Measurements from ENCODE around the gene RDX. TPM values are rescaled to one million over a fixed set of nuclear protein-coding genes. Genes with fewer than 3 reads are reported as not detected.
"Not testable (repeated sequence)": the region's sequence is repeated elsewhere in the genome, so short reads cannot be mapped to it uniquely, and the experiment has no call there.

The RDX gene
- total RNA-seq, 2 experiments from 2014 or later, result 53.9 to 61.7 TPM

DNA sequence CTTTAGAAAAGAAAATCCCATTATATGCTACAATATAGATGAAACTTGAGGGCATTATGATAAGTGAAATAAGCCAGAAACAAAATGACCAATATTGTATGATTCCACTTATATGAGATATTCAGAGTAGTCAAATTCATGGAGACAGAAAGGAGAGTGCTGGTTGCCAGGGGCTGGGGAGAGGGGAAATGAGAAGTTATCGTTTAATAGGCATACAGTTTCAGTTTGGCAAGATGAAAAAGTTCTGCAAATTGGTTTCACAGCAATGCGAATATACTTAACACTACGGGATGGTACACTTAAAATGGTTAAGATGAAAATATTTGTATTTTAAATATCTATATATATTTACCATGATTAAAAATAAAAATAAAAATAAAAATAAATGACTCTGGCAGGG lies 31.1 kb upstream of the RDX start:
- H3K36me3 Mint-ChIP-seq (ENCODE audit: low read depth), result peaks cover 18% of the 10 kb centered on the region
- no peaks in the 10 kb centered on the region for H3K27me3 Mint-ChIP-seq
- H3K9me3 Mint-ChIP-seq (ENCODE audit: low read depth), result peaks cover 10% of the 10 kb centered on the region
- CTCF ChIA-PET, result interaction anchor here (0.6 to 1.1 kb wide), 2 partner anchors 48 to 121 kb away, joined by 3 to 4 read pairs; no protein-coding TSS in a partner anchor
- peaks cover 24% of the 10 kb centered on the region for H3K4me1 Mint-ChIP-seq
- ATAC-seq (no peak), DNase-seq (no peak)
- intact Hi-C loops (cut with DNase I, micrococcal nuclease), result no loop called here
- peak overlapping the region; percentile 47 for H3K27ac Mint-ChIP-seq
- POLR2A ChIA-PET, result interaction anchor here (1.2 to 2.3 kb wide), 3 partner anchors 18 to 46 kb away, joined by 4 to 17 read pairs (median 4); no protein-coding TSS in a partner anchor
- peak overlapping the region; percentile 76 for H3K4me3 Mint-ChIP-seq

DNA sequence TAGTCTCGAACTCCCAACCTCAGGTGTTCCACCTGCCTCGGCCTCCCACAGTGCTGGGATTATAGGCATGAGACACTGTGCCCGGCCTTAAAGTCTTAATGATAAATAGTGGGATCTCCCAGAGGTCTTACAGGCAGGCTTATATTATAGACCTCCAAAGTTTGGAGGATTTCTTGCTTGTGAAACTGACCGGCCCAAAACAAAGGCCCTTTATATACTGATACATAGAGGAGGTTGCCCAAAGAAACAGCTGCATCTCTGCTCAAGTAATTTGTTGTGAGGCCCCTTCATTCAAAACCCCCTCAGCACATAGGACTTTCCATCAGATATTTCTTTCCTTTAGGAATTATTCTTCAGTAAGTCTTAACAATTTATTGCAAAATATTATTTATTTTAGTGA lies 27.4 kb upstream of the RDX start:
- DNase-seq, result no peak
- intact Hi-C loops (cut with DNase I, micrococcal nuclease), result no loop called here
- Mint-ChIP-seq H3K9me3 (ENCODE audit: low read depth) (peaks cover under 1% of the 10 kb centered on the region), H3K27me3 (peaks cover 4% of the 10 kb centered on the region), H3K4me1 (peaks cover 16% of the 10 kb centered on the region), H3K36me3 (ENCODE audit: low read depth) (peaks cover 2% of the 10 kb centered on the region), H3K27ac (no peak overlapping the region), H3K4me3 (no peak overlapping the region)
- ATAC-seq, result no peak
- ChIA-PET CTCF (interaction anchor here (0.7 kb wide), 1 partner anchor 21 kb away, joined by 3 read pairs; no protein-coding TSS in a partner anchor), POLR2A (no interaction called here)

DNA sequence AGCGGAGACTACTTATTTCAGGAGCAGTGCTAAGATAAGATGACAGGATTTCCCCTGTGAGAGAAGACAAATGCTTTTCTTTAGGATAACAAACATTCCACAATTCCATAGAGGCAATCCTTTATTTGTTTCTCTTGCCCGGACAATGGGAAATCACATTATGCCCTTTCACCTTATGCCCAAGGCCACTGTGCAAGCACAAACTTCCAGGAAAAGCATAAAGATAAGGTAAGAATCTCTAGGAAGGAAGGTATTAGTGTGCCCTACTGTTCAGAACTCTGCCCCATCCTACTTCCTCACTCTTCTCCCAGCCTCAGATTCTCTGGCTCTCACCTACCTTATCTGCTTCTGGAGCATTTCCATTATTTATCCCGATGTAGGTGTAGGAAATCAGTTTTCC lies 23.1 kb upstream of the RDX start:
- ChIA-PET POLR2A (interaction anchor here (0.5 to 0.7 kb wide), 2 partner anchors 57 to 77 kb away, joined by 4 to 5 read pairs; no protein-coding TSS in a partner anchor), CTCF (no interaction called here)
- H3K4me1 Mint-ChIP-seq, result no peaks in the 10 kb centered on the region
- intact Hi-C loops (cut with DNase I, micrococcal nuclease), result no loop called here
- H3K27ac Mint-ChIP-seq, result no peak overlapping the region
- ATAC-seq (no peak), DNase-seq (no peak)
- no peak overlapping the region for H3K4me3 Mint-ChIP-seq
- H3K27me3 Mint-ChIP-seq, result peaks cover 7% of the 10 kb centered on the region
- no peaks in the 10 kb centered on the region for H3K9me3 Mint-ChIP-seq (ENCODE audit: low read depth)
- no peaks in the 10 kb centered on the region for H3K36me3 Mint-ChIP-seq (ENCODE audit: low read depth)

DNA sequence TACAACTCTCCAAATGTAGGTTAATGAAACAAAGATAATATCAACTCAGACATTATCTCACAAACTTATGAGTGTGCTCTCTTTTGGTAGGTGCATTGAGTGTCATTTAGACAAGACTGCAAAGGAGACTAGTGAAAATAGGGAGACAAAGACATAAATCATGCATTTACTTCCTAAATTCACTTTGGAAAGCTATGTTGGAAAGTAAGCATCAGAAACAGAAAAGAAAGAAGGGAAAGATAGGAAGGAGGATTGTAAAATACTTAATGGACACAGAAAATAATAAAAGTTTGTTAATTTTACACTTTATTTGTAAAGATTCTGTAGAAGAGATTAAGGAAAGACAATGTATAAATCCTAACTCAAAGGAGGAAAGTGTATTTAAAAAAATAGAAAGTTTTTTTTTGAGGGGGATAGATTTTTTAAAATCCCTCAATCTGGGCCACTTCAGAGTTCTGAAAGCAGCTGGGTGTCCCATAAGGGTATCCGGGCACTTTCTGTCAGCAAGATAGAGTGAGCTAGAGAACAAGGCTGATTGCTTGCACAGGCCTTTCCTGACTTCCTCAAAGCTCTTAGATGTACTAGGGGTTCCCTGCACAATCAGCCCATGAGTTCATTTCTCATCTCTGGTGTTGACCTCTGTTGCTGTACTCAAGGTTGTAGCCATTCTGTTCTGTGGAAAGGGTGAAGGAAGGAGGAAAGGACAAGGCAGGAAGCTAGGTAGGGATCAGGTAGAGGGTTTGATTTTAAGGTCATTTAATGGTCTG lies 22.4 kb upstream of the RDX start:
- Mint-ChIP-seq H3K9me3 (ENCODE audit: low read depth) (no peaks in the 10 kb centered on the region), H3K36me3 (ENCODE audit: low read depth) (no peaks in the 10 kb centered on the region), H3K27ac (no peak overlapping the region), H3K4me3 (no peak overlapping the region), H3K27me3 (peaks cover 7% of the 10 kb centered on the region), H3K4me1 (no peaks in the 10 kb centered on the region)
- no peak for ATAC-seq
- ChIA-PET CTCF (interaction anchor here (0.6 to 0.7 kb wide), 2 partner anchors 364 to 377 kb away, joined by 3 read pairs; no protein-coding TSS in a partner anchor), POLR2A (no interaction called here)
- intact Hi-C loops (cut with DNase I, micrococcal nuclease), result no loop called here
- no peak for DNase-seq

DNA sequence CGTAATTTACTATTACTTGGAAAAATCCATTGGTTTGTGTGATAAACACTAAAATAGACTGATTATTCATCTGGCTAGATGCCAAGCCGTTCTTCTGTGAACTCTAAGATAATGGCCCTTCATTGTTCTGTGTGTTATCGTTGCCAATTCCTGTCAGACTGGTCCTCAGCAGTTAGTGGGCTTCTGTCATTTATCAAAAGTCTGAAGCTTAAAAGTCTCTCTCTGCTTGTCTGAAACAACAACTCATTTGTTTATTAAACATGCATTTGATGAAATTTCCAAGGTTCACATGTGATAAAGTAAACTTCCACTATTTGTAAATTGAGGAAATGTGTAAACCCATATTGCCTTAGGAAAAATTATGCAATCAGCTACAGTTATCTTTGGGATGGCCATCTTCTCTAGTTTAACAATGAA lies 21.1 kb upstream of the RDX start:
- Mint-ChIP-seq H3K4me1 (peaks cover under 1% of the 10 kb centered on the region), H3K4me3 (no peak overlapping the region), H3K36me3 (ENCODE audit: low read depth) (no peaks in the 10 kb centered on the region), H3K27ac (no peak overlapping the region), H3K9me3 (ENCODE audit: low read depth) (no peaks in the 10 kb centered on the region), H3K27me3 (peaks cover 7% of the 10 kb centered on the region)
- no peak for DNase-seq
- intact Hi-C loops (cut with DNase I, micrococcal nuclease), result no loop called here
- ChIA-PET POLR2A (no interaction called here), CTCF (no interaction called here)
- ATAC-seq, result no peak

DNA sequence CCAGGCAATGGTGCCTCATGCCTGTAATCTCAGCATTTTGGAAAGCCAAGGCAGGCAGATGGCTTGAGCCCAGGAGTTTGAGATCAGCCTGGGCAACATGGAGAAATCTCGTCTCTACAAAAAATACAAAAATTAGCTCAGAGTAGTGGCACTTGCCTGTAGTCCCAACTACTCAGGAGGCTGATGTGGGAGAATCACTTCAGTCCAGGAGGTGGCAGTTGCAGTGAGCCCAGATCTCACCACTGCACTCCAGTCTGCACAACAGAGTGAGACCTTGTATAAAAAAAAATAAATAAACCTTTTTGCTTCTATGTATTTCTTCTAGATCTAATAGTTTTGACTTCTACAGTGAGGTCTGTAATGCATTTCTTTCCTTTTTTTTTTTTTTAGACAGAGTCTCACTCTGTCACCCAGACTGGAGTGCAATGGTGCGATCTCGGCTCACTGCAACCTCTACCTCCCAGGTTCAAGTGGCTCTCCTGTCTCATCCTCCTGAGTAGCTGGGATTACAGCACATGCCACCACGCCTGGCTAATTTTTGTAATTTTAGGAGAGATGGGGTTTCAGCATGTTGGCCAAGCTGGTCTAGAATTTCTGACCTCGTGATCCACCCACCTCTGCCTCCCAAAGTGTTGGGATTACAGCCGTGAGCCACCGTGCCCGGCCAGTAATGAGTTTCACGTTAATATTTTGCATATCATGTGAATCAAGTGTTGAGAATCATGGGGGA lies 18.1 kb upstream of the RDX start:
- Mint-ChIP-seq H3K27ac (no peak overlapping the region), H3K9me3 (ENCODE audit: low read depth) (no peaks in the 10 kb centered on the region), H3K4me1 (peaks cover 15% of the 10 kb centered on the region), H3K4me3 (no peak overlapping the region), H3K27me3 (peaks cover 5% of the 10 kb centered on the region), H3K36me3 (ENCODE audit: low read depth) (no peaks in the 10 kb centered on the region)
- POLR2A ChIA-PET, result no interaction called here
- DNase-seq, result no peak
- CTCF ChIA-PET, result interaction anchor here (0.9 kb wide), 1 partner anchor 37 kb away, joined by 7 read pairs; no protein-coding TSS in a partner anchor
- intact Hi-C loops (cut with DNase I, micrococcal nuclease), result loop anchor here (5.0 kb wide), 2 partner anchors 33 to 118 kb away; no protein-coding TSS in a partner anchor
- no peak for ATAC-seq

DNA sequence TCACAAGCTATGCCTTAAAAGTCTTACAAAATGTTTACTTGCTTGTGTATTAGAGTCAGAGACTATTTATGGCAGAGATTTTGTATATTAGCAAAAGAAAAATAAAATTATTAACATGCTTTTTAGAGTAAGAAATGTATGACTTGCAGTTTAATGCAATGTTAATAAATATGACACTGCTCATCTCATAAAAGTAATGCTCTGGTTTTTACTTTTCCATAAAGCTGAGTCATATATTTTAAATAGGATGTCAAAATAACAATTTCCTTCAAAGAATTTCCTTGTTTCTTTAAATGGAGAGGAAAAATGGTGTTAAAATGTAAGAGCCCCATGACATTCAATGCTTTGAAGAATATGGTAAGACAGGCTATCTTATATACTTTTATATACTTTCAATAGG lies 16.3 kb upstream of the RDX start:
- no peak for ATAC-seq
- intact Hi-C loops (cut with DNase I, micrococcal nuclease), result loop anchor here (1.0 to 5.0 kb wide), 5 partner anchors 16 to 120 kb away; partner anchors contain the start of gene RDX (in 1 of the 2)

DNA sequence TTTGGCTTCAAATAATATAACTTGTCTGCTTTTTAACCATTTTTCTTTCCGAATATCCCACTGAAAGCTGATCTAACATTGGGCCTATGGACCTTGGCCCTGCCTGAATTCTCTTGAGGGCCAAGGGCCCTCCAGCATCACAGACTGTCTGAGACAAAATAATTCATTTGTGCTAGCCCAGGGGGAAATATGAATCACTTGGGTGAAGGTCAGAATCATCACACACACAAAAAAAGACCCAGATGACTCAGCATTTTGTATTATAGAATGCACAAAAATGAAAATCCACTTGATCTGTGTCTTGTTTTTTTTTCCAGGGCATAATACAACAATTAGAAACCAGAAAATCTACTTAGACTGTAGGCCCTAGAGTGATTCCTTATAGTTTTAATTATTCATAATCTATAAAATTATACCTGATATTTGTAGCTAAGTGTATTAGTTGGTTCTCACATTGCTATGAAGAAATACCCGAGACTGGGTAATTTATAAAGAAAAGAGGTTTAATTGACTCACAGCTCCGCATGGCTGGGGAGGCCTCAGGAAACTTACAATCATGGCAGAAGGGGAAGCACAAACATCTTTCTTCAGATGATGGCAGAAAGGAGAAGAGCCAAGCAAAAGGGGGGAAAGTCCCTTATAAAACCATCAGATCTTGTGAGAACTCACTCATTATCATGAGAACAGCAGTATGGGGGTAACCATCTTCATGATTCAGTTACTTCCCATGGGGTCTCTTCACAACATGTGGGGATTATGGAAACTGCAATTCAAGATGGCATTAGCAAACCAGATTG lies 15.6 kb upstream of the RDX start:
- intact Hi-C loops (cut with DNase I, micrococcal nuclease), result loop anchor here (1.0 to 5.0 kb wide), 5 partner anchors 16 to 120 kb away; partner anchors contain the start of gene RDX (in 1 of the 2)
- Mint-ChIP-seq H3K27me3 (no peaks in the 10 kb centered on the region), H3K4me1 (peaks cover 15% of the 10 kb centered on the region), H3K9me3 (ENCODE audit: low read depth) (no peaks in the 10 kb centered on the region), H3K4me3 (no peak overlapping the region), H3K27ac (peak overlapping the region; percentile 72), H3K36me3 (ENCODE audit: low read depth) (no peaks in the 10 kb centered on the region)
- ATAC-seq, result peak; percentile 86
- POLR2A ChIA-PET, result no interaction called here
- CTCF ChIA-PET, result interaction anchor here (1.3 kb wide), 1 partner anchor 18 kb away, joined by 3 read pairs; no protein-coding TSS in a partner anchor
- DNase-seq, result peak; percentile 21

More for the DNA sequence above, 16.3 kb upstream of the RDX start:
- POLR2A ChIA-PET, result no interaction called here
- Mint-ChIP-seq H3K4me3 (no peak overlapping the region), H3K9me3 (ENCODE audit: low read depth) (no peaks in the 10 kb centered on the region), H3K4me1 (peaks cover 15% of the 10 kb centered on the region), H3K36me3 (ENCODE audit: low read depth) (no peaks in the 10 kb centered on the region), H3K27me3 (peaks cover 2% of the 10 kb centered on the region), H3K27ac (no peak overlapping the region)
- CTCF ChIA-PET, result no interaction called here
- DNase-seq, result no peak

DNA sequence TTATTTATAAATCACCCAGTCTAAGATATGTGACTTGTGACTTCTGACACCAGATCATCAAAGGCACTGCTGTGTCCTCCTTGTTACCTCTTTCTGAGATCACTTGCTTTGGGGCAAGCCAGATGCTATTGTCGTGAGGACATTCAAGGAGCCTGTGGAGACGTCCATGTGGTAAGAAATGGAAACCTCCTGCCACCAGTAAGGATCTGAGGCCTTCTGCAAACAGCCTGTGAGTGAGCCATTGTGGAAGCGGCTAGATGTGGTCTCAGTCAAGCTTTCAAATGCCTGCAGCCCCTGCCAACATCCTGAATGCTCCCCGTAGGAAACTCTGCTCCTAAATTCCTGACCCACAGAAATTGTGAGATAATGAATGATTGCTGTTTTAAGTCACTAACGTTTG lies 11.7 kb upstream of the RDX start:
- POLR2A ChIA-PET, result no interaction called here
- DNase-seq, result no peak

DNA sequence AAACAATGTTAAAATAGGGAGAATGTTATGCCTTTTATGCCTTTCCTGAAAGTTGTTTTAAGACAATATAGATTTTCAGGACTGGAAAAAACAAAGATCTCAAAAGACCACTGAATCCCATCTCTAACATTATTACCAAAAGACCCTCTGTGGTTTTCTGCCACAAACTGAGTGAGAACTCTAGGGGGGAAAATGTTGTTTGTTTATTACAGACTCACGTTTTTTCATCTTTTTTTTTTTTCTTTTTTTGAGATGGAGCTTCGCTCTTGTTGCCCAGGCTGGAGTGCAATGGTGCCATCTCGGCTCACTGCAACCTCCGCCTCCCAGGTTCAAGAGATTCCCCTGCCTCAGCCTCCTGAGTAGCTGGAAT lies 9.6 kb upstream of the RDX start:
- POLR2A ChIA-PET, result not testable (repeated sequence)
- CTCF ChIA-PET, result interaction anchor here (0.6 to 1.2 kb wide), 2 partner anchors 43 to 86 kb away, joined by 4 read pairs; no protein-coding TSS in a partner anchor

More for the DNA sequence above, 11.7 kb upstream of the RDX start:
- H3K4me1 Mint-ChIP-seq, result peaks cover 15% of the 10 kb centered on the region
- no peaks in the 10 kb centered on the region for H3K9me3 Mint-ChIP-seq (ENCODE audit: low read depth)
- CTCF ChIA-PET, result no interaction called here
- no peak overlapping the region for H3K27ac Mint-ChIP-seq
- no peak overlapping the region for H3K4me3 Mint-ChIP-seq
- H3K27me3 Mint-ChIP-seq, result no peaks in the 10 kb centered on the region
- ATAC-seq, result no peak
- intact Hi-C loops (cut with DNase I, micrococcal nuclease), result no loop called here
- no peaks in the 10 kb centered on the region for H3K36me3 Mint-ChIP-seq (ENCODE audit: low read depth)

More for the DNA sequence above, 9.6 kb upstream of the RDX start:
- H3K4me3 Mint-ChIP-seq; H3K4me1 Mint-ChIP-seq; intact Hi-C loops (cut with DNase I, micrococcal nuclease); ATAC-seq; H3K27me3 Mint-ChIP-seq; DNase-seq; H3K36me3 Mint-ChIP-seq (ENCODE audit: low read depth); H3K27ac Mint-ChIP-seq; H3K9me3 Mint-ChIP-seq (ENCODE audit: low read depth): not testable (repeated sequence)

Data from activated CD4-positive, alpha-beta T cell treated with anti-CD3 and anti-CD28 coated beads for 36 hours (primary cell).